Smooth muscle cell (in vitro differentiated cells): ENCODE data around the gene SMAD3. TPM values are rescaled to one million over a fixed set of nuclear protein-coding genes. Genes with fewer than 3 reads are reported as not detected.

ENCODE experiments used
- DNase-seq: peaks from one replicate; lab custom pipeline; 2025; ENCODE audit not compliant: unreplicated experiment; lab: John Stamatoyannopoulos, UW
- H2AFZ ChIP-seq: fragments of 200-600 bp; sonication (generic); 2 replicates; pipeline ENCODE4 v1.6.0; 2016; ENCODE audit warnings: antibody characterized with exemption, low read depth, mild to moderate bottlenecking
- H3F3A ChIP-seq: fragments of 200-600 bp; sonication (generic); 2 replicates; pipeline ENCODE4 v1.6.0; 2017; ENCODE audit warnings: antibody characterized with exemption, low read depth
- H3K27ac ChIP-seq: fragments of 200-600 bp; sonication (generic); 2 replicates; pipeline ENCODE4 v1.5.1; 2016; ENCODE audit warnings: low read depth, mild to moderate bottlenecking
- H3K27me3 ChIP-seq: fragments of 200-600 bp; sonication (generic); 2 replicates; pipeline ENCODE4 v1.6.1; 2016; ENCODE audit warnings: low read depth, mild to moderate bottlenecking
- H3K36me3 ChIP-seq: fragments of 200-600 bp; sonication (generic); 2 replicates; pipeline ENCODE4 v1.5.1; 2016; ENCODE audit warnings: low read depth
- H3K4me1 ChIP-seq: fragments of 200-600 bp; sonication (generic); 2 replicates; pipeline ENCODE4 v1.5.1; 2016; ENCODE audit warnings: low read depth
- H3K4me2 ChIP-seq: fragments of 200-600 bp; sonication (generic); 2 replicates; pipeline ENCODE4 v1.6.0; 2016; ENCODE audit warnings: mild to moderate bottlenecking
- H3K4me3 ChIP-seq: fragments of 200-600 bp; sonication (generic); 2 replicates; pipeline ENCODE4 v1.5.1; 2016; ENCODE audit warnings: mild to moderate bottlenecking
- H3K79me2 ChIP-seq: fragments of 200-600 bp; sonication (generic); 2 replicates; pipeline ENCODE4 v1.6.0; 2016; ENCODE audit warnings: low read depth, mild to moderate bottlenecking
- H3K9ac ChIP-seq: fragments of 200-600 bp; sonication (generic); 2 replicates; pipeline ENCODE4 v1.6.0; 2016; ENCODE audit warnings: low read depth
- H3K9me3 ChIP-seq: fragments of 200-600 bp; sonication (generic); replicated peaks from 2 replicates; pipeline ENCODE4 v1.5.1; 2016; ENCODE audit warnings: low read depth
- H4K20me1 ChIP-seq: fragments of 200-600 bp; sonication (generic); 2 replicates; pipeline ENCODE4 v1.6.0; 2016; ENCODE audit warnings: low read depth
- WGBS: methylation state at CpG from one replicate; pipeline ENCODE4 v1.1.7; 2016; ENCODE audit warnings: low lambda C conversion rate; 5-methylcytosine and 5-hydroxymethylcytosine counted together
- polyA plus RNA-seq: library from polyadenylated mRNA; unstranded; fragments of >200 nt; fragmentation: Nextera tagmentation; extraction: Ambion mirVana; gene quantifications from 2 replicates; pipeline ENCODE4 v1.2.1, GENCODE V29; 2016
- total RNA-seq: library from RNA; depleted of rRNA; stranded (reverse); fragments of >200 nt; gene quantifications from 2 replicates; pipeline ENCODE4 v1.2.3, GENCODE V29; 2014
- TF ChIP-seq, protein P1 (sequence below): fragments of 200-600 bp; sonication (generic); IDR thresholded peaks from 2 replicates; pipeline ENCODE4 v1.5.1; 2017; ENCODE audit warnings: borderline replicate concordance, mild to moderate bottlenecking, antibody characterized with exemption; ENCODE audit not compliant: insufficient read depth, poor library complexity, severe bottlenecking

The SMAD3 gene
- total and polyA plus RNA-seq, 2 experiments from 2014 or later = 20.2 to 21.9 TPM

DNA sequence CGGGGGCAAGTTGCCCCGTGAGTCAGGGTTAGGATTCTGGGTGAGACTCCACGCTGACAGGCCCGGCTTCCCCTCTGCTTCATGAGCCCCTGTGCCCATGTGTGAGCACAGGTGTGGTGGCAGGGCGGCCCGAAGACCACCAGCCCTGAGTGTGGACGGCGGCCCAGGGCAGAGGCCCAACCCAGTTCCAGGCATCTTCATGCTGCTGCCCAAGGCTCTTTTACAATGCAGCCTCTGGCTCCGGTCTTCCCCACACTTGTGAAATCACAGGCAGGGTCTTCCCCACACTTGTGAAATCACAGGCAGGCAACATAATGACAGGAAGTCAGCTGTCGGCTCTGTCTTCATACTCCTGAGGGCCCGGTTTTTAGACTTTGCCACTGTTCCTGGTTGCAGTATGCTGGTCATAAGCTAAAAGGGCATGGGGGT, 110.3 kb downstream of the SMAD3 start:
- TF ChIP-seq, protein P1, sequence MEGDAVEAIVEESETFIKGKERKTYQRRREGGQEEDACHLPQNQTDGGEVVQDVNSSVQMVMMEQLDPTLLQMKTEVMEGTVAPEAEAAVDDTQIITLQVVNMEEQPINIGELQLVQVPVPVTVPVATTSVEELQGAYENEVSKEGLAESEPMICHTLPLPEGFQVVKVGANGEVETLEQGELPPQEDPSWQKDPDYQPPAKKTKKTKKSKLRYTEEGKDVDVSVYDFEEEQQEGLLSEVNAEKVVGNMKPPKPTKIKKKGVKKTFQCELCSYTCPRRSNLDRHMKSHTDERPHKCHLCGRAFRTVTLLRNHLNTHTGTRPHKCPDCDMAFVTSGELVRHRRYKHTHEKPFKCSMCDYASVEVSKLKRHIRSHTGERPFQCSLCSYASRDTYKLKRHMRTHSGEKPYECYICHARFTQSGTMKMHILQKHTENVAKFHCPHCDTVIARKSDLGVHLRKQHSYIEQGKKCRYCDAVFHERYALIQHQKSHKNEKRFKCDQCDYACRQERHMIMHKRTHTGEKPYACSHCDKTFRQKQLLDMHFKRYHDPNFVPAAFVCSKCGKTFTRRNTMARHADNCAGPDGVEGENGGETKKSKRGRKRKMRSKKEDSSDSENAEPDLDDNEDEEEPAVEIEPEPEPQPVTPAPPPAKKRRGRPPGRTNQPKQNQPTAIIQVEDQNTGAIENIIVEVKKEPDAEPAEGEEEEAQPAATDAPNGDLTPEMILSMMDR = no peak
- Histone ChIP-seq H3K4me2 (peak overlapping the region; percentile 11), H3K27me3 (no peaks in the 10 kb centered on the region), H3K9ac (no peak overlapping the region), H3K4me3 (no peak overlapping the region), H4K20me1 (peaks cover 3% of the 10 kb centered on the region), H3K9me3 (no peaks in the 10 kb centered on the region), H3F3A (peaks cover 41% of the 10 kb centered on the region), H3K4me1 (peaks cover 11% of the 10 kb centered on the region), H3K79me2 (peaks cover 5% of the 10 kb centered on the region), H3K27ac (peak overlapping the region; percentile 93), H3K36me3 (no peaks in the 10 kb centered on the region), H2AFZ (no peak overlapping the region)
- no peak for DNase-seq
- 58% methylated on average over 11 of the region's 11 CpGs for WGBS

DNA sequence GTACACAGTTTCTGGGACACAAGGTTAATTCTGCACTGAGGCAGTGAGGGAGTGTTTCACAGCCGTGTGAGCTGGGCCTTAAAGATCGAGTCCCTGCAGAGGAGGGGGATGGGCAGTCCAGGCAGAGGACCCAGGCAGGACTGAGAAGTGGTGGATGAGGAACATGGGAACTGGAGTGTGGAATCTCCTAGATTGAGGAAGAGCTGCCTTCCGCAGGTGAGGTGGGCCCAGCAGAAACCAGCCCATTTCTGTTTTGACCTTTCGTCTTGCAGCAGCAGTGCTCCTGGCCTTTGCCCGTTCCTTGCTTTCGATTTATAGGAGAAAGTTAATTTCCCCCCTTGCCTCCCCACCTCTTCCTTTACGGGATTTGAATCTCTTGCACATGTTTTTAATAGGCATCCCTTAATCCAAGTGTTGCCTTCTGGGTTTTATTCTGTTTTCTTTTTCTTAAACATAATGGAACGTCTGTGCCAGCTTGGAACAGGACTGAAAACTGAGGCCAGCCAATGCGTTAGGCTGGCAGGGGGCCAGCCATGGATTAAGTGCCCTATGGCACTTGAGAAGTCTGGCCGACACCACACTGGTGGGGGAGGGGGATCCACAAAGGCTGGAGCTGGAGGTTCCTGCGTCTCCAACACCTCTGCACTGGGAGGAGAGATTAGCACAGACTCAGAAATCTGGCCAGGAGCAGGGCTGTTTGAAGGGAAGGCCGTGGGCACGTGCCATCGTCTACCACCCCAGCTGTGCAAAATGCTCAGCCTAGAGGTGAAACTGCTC, 111.0 kb downstream of the SMAD3 start:
- Histone ChIP-seq H3K9ac (no peak overlapping the region), H3K4me3 (no peak overlapping the region), H3K27me3 (no peaks in the 10 kb centered on the region), H2AFZ (no peak overlapping the region), H3K4me2 (peak overlapping the region; percentile 11), H4K20me1 (peaks cover 3% of the 10 kb centered on the region), H3K9me3 (no peaks in the 10 kb centered on the region), H3K27ac (peak overlapping the region; percentile 93), H3K79me2 (peaks cover 5% of the 10 kb centered on the region), H3F3A (peaks cover 41% of the 10 kb centered on the region), H3K36me3 (no peaks in the 10 kb centered on the region), H3K4me1 (peaks cover 11% of the 10 kb centered on the region)
- TF ChIP-seq, protein P1 = no peak
- 46% methylated on average over 14 of the region's 14 CpGs for WGBS
- no peak for DNase-seq

DNA sequence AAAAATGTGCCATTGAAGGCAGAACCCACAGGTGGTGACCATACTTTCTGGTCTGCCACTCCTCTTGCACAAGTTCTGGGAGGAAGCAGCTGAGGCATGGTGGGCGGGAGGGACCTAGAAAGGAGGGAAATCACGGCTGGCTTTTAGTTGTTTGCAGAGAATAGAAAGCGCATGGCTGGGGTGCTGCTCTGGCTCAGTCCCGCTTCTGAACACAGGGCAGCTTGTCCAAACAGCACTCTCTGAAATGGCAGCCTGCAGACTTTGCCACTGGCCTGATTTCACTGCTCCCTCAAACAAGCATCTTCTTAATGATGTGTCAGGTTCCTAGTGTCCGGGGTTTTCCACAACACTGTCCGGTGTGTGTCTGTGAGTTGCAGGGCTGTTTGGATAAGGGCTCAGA, 112.3 kb downstream of the SMAD3 start:
- peak overlapping the region; percentile 53 for H3K4me2 ChIP-seq
- DNase-seq = no peak
- no peak overlapping the region for H3K4me3 ChIP-seq

More for the DNA sequence above, 112.3 kb downstream of the SMAD3 start:
- H4K20me1 ChIP-seq = peaks cover 3% of the 10 kb centered on the region
- no peaks in the 10 kb centered on the region for H3K36me3 ChIP-seq
- no peaks in the 10 kb centered on the region for H3K27me3 ChIP-seq
- WGBS = 39% methylated on average over 6 of the region's 6 CpGs
- peaks cover 2% of the 10 kb centered on the region for H3K79me2 ChIP-seq
- TF ChIP-seq, protein P1 = no peak
- H3K27ac ChIP-seq = peak overlapping the region; percentile 93
- H3K4me1 ChIP-seq = peaks cover 11% of the 10 kb centered on the region
- H3K9ac ChIP-seq = peak overlapping the region; percentile 73
- H3F3A ChIP-seq = peaks cover 41% of the 10 kb centered on the region
- no peaks in the 10 kb centered on the region for H3K9me3 ChIP-seq
- no peak overlapping the region for H2AFZ ChIP-seq
